Endodermal cell (in vitro differentiated cells): Measurements from ENCODE around the gene OPCML. TPM values are rescaled to one million over a fixed set of nuclear protein-coding genes. Genes with fewer than 3 reads are reported as not detected.
A peak's percentile ranks its signal among the peaks of the same experiment; 100 is the strongest.

Experiments
- DNase-seq: peaks from one replicate; pipeline ENCODE4 v3.0.0-alpha.2; 2017
- H3K27ac ChIP-seq: 2 replicates; pipeline ENCODE4 v1.5.1; 2013; ENCODE audit warnings: mild to moderate bottlenecking, low read depth, low read length, moderate library complexity
- H3K27me3 ChIP-seq: 2 replicates; pipeline ENCODE4 v1.6.1; 2013; ENCODE audit warnings: mild to moderate bottlenecking, low read length, moderate library complexity; ENCODE audit not compliant: insufficient read depth, control insufficient read depth, poor library complexity, severe bottlenecking
- H3K36me3 ChIP-seq: 2 replicates; pipeline ENCODE4 v1.7.0; 2013; ENCODE audit warnings: mild to moderate bottlenecking, low read length, moderate library complexity; ENCODE audit not compliant: control insufficient read depth, insufficient read depth
- H3K4me1 ChIP-seq: one replicate; pipeline ENCODE4 v1.7.0; 2013; ENCODE audit warnings: low read length; ENCODE audit not compliant: control insufficient read depth, insufficient read depth
- H3K4me3 ChIP-seq: 2 replicates; pipeline ENCODE4 v1.5.1; 2013; ENCODE audit warnings: mild to moderate bottlenecking, low read length, moderate library complexity
- H3K9ac ChIP-seq: 2 replicates; pipeline ENCODE4 v1.6.1; 2013; ENCODE audit warnings: mild to moderate bottlenecking, low read length, moderate library complexity; ENCODE audit not compliant: poor library complexity, severe bottlenecking; ENCODE audit errors: extremely low read depth
- H3K9me3 ChIP-seq: 2 replicates; pipeline ENCODE4 v1.6.1; 2013; ENCODE audit warnings: mild to moderate bottlenecking, low read length, moderate library complexity; ENCODE audit not compliant: control insufficient read depth
- H3K27ac Mint-ChIP-seq: 2 replicates; pipeline ENCODE4 v1.8.0; 2020; ENCODE audit warnings: mixed read lengths
- H3K27me3 Mint-ChIP-seq: 2 replicates; pipeline ENCODE4 v1.8.0; 2021; ENCODE audit warnings: mild to moderate bottlenecking, mixed read lengths; ENCODE audit not compliant: insufficient read depth
- H3K36me3 Mint-ChIP-seq: 2 replicates; pipeline ENCODE4 v1.8.0; 2020; ENCODE audit warnings: low read depth, mixed read lengths
- H3K4me1 Mint-ChIP-seq: 2 replicates; pipeline ENCODE4 v1.8.0; 2020; ENCODE audit warnings: mixed read lengths
- H3K4me3 Mint-ChIP-seq: 2 replicates; pipeline ENCODE4 v1.8.0; 2020; ENCODE audit warnings: mild to moderate bottlenecking, moderate library complexity, mixed read lengths
- H3K9me3 Mint-ChIP-seq: 2 replicates; pipeline ENCODE4 v1.8.0; 2020; ENCODE audit warnings: mild to moderate bottlenecking, mixed read lengths
- WGBS, 2 experiments: methylation state at CpG; one replicate each; pipeline versions ENCODE4 v1.1.5 to v1.1.7; 2013; ENCODE audit warnings: missing lambda C conversion rate in 2 of 2, mixed read lengths in 1 of 2; ENCODE audit not compliant: insufficient coverage in 1 of 2, insufficient read length in 1 of 2; 5-methylcytosine and 5-hydroxymethylcytosine counted together
- total RNA-seq, 2 donors: library from RNA; stranded (reverse); fragmentation: NEBNext Ultra II Directional in 1 of 2; extraction: Animal tissue kit (Norgen Biotek cat#: 25700) in 1 of 2; gene quantifications; 2 replicates in 1 of 2; 3 replicates in 1 of 2; pipeline ENCODE4 v1.2.1, GENCODE V29; 2021
- TF ChIP-seq, protein P1 (sequence below): fragments of 200-600 bp; sonication (generic); conservative IDR thresholded peaks from 2 replicates; pipeline ENCODE4 v1.5.0; 2021; ENCODE audit warnings: antibody characterized with exemption, mild to moderate bottlenecking

OPCML gene
- total RNA-seq, 2 donors from 2014 or later: 0.49 to 0.86 TPM

GRCh38 chr11:132452616-132453015, 1079.7 kb downstream of the OPCML start:
- TF ChIP-seq, protein P1, sequence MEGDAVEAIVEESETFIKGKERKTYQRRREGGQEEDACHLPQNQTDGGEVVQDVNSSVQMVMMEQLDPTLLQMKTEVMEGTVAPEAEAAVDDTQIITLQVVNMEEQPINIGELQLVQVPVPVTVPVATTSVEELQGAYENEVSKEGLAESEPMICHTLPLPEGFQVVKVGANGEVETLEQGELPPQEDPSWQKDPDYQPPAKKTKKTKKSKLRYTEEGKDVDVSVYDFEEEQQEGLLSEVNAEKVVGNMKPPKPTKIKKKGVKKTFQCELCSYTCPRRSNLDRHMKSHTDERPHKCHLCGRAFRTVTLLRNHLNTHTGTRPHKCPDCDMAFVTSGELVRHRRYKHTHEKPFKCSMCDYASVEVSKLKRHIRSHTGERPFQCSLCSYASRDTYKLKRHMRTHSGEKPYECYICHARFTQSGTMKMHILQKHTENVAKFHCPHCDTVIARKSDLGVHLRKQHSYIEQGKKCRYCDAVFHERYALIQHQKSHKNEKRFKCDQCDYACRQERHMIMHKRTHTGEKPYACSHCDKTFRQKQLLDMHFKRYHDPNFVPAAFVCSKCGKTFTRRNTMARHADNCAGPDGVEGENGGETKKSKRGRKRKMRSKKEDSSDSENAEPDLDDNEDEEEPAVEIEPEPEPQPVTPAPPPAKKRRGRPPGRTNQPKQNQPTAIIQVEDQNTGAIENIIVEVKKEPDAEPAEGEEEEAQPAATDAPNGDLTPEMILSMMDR: no peak

GRCh38 chr11:132451942-132452601, 1080.2 kb downstream of the OPCML start:
- Histone ChIP-seq H3K27ac (peak overlapping the region; percentile 34), H3K9ac (no peak overlapping the region), H3K36me3 (no peaks in the 10 kb centered on the region), H3K4me3 (no peak overlapping the region), H3K27me3 (no peaks in the 10 kb centered on the region), H3K9me3 (no peaks in the 10 kb centered on the region), H3K4me1 (peaks cover 11% of the 10 kb centered on the region)
- H3K4me3 Mint-ChIP-seq: no peak overlapping the region
- H3K4me1 Mint-ChIP-seq: peaks cover 23% of the 10 kb centered on the region
- H3K36me3 Mint-ChIP-seq: no peaks in the 10 kb centered on the region
- no peaks in the 10 kb centered on the region for H3K9me3 Mint-ChIP-seq
- H3K27ac Mint-ChIP-seq: peak overlapping the region; percentile 31
- TF ChIP-seq, protein P1: no peak
- no peaks in the 10 kb centered on the region for H3K27me3 Mint-ChIP-seq
- 57 to 69% methylated on average over 6 to 7 of the region's 7 CpGs for WGBS, 2 experiments
- peak; percentile 74 for DNase-seq

More at GRCh38 chr11:132452616-132453015, 1079.7 kb downstream of the OPCML start:
- Mint-ChIP-seq H3K9me3 (no peaks in the 10 kb centered on the region), H3K27ac (no peak overlapping the region), H3K27me3 (no peaks in the 10 kb centered on the region), H3K36me3 (no peaks in the 10 kb centered on the region), H3K4me3 (no peak overlapping the region), H3K4me1 (peaks cover 28% of the 10 kb centered on the region)
- no peak overlapping the region for H3K4me3 ChIP-seq
- no peak overlapping the region for H3K9ac ChIP-seq
- DNase-seq: no peak
- no peak overlapping the region for H3K27ac ChIP-seq
- H3K9me3 ChIP-seq: no peaks in the 10 kb centered on the region
- no peaks in the 10 kb centered on the region for H3K36me3 ChIP-seq
- no peaks in the 10 kb centered on the region for H3K27me3 ChIP-seq
- H3K4me1 ChIP-seq: peaks cover 11% of the 10 kb centered on the region
- WGBS, 2 experiments: 92 to 100% methylated on average over 1 of the region's 1 CpG

GRCh38 chr11:132450631-132451030, 1081.7 kb downstream of the OPCML start:
- Histone ChIP-seq H3K9ac (no peak overlapping the region), H3K27ac (no peak overlapping the region)

More at GRCh38 chr11:132450631-132451030, 1081.7 kb downstream of the OPCML start:
- WGBS, 2 experiments: 92 to 93% methylated on average over 2 to 3 of the region's 3 CpGs
- no peak for DNase-seq
- Mint-ChIP-seq H3K4me1 (peaks cover 19% of the 10 kb centered on the region), H3K36me3 (no peaks in the 10 kb centered on the region), H3K27me3 (peaks cover 2% of the 10 kb centered on the region), H3K4me3 (no peak overlapping the region), H3K9me3 (no peaks in the 10 kb centered on the region), H3K27ac (no peak overlapping the region)
- H3K4me3 ChIP-seq: no peak overlapping the region
- H3K36me3 ChIP-seq: no peaks in the 10 kb centered on the region
- no peaks in the 10 kb centered on the region for H3K27me3 ChIP-seq
- H3K9me3 ChIP-seq: no peaks in the 10 kb centered on the region
- TF ChIP-seq, protein P1: no peak
- peaks cover 8% of the 10 kb centered on the region for H3K4me1 ChIP-seq
